ENCODE data around the gene NSD2. TPM values are rescaled to one million over a fixed set of nuclear protein-coding genes. Genes with fewer than 3 reads are reported as not detected.

NSD2 gene
- total RNA-seq, 1 donor from 2014 or later = 49.8 TPM

DNA sequence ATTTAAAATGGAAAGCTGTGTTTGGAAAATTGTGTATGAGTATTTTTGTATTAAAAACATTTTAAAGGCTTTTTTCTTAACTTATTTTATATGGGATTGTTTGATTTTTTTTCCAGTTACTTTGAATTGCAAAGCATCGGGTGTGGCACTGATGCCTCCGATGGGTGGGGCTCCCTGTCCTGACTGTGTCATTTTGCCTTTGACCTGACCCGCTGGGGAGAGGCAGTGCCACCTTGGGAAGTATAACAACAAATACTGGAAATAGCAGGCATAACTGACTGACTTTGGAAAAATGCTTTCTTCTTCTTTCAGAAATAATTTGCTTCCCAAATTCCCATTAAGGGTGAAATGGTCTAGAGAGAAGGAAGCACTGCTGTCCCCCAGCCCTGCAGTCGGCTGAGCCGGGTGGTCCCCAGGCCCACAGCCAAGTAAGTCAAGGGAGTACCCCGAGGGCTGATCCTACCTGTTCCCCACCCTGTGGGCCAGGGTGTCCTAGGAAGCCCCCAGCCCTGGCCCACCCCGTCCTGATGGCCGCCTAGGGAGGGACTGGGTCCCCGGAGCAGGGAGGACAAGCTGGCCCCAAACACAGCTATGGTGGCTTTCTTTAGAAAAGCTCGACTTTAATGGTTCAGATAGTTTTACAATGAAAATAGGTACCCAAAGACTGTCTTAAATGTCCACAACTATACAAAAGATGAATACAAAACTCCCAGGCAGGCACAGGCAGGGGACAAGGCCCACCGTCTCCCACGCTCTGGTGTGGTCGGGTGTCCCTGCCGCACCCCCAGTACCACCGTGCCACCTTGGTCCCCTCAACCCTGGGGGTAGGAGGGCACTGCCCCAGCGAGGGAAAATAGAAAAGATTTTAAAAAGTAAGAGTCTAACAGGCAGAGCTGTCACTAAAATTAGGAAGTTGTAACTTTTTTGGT is 111.2 kb downstream of the NSD2 start:
- DNase-seq (ENCODE audit: extremely low read depth, low read depth, low spot score) = no peak

DNA sequence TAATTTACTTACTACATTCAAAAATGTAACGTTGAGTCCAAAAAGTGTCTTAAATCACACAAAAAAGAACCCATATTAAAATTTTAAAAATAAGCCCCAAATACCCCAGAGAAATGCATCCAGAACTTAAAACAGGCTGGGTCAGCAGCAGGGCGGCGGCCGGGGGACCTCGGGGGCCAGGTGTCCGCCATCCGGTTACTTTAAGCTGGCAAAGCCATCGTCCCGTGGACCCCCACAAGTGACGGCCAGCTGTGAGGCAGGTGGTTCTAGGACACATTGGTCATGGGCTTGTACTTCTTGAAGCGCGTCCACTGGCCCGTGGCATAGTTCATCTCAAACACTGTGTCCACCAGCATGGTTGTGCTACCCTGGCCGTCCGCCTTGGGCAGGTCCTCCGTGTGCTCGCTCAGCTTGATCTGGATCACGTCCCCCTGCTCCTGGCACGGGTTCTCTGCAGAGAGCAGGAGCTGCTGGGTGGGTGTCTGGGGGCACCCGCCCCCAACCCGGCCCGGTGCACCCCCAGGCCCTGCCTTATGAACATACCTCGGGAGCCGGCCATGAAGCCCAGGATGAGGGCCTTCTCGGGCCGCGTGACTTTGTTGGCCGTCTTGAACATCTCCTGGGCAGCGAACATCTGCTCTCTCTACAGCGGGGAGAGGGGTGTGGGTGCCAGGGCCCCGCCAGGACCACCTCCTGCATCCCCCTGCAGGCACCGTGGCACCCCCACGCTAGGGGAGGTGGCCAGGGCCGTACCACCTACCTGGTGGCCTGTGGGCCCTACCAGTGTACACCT is 112.1 kb downstream of the NSD2 start:
- DNase-seq (ENCODE audit: extremely low read depth, low read depth, low spot score) = no peak

DNA sequence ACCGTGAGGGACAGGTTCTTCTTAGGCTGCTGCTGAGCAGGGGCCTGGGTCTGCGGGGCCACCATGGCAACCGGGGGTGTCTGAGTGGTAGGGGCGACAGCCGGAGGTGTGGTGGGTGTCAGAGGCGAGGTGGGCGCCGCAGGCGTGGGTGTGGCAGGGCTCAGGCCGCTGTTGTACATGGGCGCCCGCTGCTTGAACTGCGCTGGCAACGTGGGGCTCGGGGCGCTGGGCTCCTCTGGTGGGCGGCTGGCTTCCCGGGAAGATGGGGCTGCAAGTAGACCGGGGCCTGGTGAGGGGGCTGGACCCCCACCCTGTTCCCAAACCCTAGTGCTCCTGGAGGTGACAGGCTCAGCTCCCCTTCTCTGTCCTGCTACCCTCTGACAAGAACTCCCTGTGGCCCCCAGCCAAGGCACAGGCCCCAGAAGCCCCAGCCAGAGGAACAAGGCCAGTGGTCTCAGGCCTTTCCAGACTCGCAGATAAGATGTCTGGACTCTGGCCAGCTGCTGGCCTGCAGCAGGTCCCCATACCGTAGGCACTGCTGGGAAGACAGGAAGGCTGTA is 112.7 kb downstream of the NSD2 start:
- DNase-seq (ENCODE audit: extremely low read depth, low read depth, low spot score) = no peak

DNA sequence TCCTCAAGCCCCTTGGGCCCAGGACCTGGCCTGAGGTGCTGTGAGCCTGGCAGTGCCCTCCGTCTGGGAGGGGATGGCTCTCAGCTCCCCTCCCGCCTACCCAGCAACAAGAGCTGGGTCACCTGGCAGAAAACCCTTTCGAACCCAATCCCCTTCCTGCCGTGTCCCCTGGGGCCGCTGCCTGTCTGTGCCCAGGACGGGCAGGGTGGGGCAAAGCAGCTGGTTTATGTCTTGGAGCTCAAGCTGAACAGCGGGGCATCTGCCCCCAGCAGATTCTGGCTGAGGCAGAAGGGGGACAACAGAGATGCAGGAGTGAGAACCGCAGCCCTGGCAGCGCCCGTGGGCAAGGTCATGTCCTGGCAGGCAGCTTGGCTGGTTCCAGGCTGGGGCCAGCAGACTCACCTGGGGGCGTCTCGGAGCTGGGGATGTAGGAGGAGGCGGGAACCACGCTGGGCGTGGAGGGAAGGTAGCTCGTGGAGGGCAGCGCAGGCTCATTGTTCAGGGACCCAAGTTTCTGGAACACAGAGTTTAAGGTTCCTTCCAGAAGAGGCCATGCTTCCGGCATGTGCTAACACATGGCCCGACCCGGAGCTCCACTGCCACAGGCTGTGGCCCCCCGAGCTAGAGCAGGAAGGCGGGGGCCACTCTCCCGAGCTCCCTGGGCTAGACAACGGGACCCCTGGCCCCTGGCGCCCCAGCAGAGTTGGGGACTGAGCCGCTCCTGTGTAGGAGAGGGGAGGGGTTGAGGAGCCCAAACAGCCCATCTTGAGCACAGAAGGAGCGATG is 113.4 kb downstream of the NSD2 start:
- no peak for DNase-seq (ENCODE audit: extremely low read depth, low read depth, low spot score)

- DNase-seq (ENCODE audit: extremely low read depth, low read depth, low spot score) = no peak
These were observed 114.1 kb downstream of the NSD2 start for GRCh38 chr4:1985294-1985693.

GRCh38 chr4:1985780-1986577 is 114.8 kb downstream of the NSD2 start:
- DNase-seq (ENCODE audit: extremely low read depth, low read depth, low spot score) = no peak

- no peak for DNase-seq (ENCODE audit: extremely low read depth, low read depth, low spot score)
These were observed 115.5 kb downstream of the NSD2 start for GRCh38 chr4:1986578-1987210.

DNA sequence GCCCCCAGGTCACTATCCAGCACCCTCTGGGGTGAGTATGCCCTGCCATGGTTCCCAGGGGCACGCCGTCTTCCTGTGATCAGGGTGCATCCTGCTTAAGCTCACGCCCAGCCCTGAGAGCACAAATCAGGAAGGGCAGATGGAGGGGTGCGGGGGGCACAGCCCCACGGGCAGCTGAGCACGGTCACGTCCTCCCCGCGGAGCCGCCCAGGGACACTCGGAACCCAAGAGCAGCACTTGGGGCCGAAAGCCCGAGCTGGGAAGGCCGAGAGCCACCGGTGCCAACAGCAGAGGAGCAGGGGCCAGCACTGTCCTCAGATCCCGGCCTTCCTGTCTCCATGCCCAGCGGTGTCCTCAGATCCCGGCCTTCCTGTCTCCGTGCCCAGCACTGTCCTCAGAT is 116.1 kb downstream of the NSD2 start:
- DNase-seq (ENCODE audit: extremely low read depth, low read depth, low spot score) = no peak

GRCh38 chr4:1987721-1988326 is 116.6 kb downstream of the NSD2 start:
- DNase-seq (ENCODE audit: extremely low read depth, low read depth, low spot score) = no peak

DNA sequence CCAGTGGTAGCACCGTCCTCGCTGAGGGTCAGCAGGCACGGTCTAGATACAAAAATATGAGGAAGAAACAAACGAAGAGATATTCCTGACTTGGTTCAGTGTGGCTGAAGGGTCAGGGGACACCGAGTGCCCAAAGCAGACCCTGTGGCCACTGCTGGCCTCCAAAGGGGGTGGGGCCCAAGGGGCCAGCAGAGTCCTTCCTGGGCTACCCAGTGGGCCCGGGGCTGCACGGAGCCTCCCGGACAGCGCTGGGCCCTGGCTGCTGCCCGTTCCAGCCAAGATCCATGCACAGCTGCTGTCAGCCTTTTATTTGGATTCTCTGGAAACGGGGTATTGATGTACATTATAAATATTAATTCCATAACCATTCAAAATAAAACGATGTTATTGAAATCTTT is 117.1 kb downstream of the NSD2 start:
- no peak for DNase-seq (ENCODE audit: extremely low read depth, low read depth, low spot score)

DNA sequence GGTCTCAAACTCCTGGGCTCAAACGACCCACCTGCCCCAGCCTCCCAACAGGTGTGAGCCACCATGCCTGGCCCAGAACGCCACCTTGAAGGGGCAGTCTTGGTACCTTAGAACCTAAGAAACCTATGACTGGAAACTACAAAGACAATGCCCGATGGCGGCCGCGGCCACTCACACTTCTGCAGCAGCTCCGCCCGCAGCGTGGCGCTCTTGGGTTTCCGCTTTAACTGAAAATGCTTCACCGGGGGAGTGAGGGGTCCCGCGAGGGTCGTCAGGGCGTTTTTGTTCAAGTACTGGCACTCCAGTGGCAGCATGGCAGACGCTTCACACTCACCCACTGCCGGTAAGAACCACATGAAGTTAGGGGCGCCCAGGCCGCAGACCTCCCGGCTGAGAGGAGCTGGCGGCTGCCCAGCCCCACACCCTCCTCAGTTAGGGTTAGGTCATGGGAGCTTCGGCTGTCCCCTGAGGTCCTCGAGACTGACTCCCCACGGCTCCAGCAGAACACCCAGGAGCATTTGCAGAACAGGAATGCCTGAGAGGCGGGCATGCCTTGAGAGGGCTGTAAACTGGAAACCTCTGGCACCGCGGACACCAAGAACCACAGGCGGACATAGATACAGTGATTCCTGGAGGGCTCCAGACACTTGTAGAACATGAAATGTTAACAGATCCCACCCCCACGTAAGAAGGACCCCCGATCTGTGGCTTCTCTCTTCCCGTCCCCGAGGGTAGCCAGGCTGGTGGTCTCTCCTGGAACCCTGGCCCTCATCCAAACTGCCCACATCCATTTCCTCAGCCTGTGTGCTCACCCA is 118.5 kb downstream of the NSD2 start:
- no peak for DNase-seq (ENCODE audit: extremely low read depth, low read depth, low spot score)

- DNase-seq (ENCODE audit: extremely low read depth, low read depth, low spot score) = no peak
These were observed 119.1 kb downstream of the NSD2 start for GRCh38 chr4:1990348-1990645.

- DNase-seq (ENCODE audit: extremely low read depth, low read depth, low spot score) = no peak
These were observed 119.5 kb downstream of the NSD2 start for GRCh38 chr4:1990676-1991075.

DNA sequence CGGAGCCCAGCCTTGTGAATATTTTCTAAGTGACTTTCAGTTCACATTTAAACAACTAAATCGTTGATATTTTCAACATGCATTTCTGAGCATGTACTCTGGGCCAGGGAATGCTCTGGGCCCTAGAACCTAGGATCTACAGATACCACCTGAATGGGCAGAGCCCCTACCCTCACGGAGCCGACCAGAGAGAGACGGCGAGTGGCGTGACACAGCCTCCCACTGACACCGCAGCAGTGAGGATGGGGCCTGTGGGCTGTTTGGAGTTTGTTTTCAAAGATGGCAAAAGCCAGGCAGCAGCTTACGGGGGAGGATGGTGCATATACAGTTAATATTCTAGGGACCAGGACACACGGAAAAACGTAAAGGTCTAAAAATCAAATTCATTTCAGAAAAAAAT is 119.9 kb downstream of the NSD2 start:
- no peak for DNase-seq (ENCODE audit: extremely low read depth, low read depth, low spot score)

DNA sequence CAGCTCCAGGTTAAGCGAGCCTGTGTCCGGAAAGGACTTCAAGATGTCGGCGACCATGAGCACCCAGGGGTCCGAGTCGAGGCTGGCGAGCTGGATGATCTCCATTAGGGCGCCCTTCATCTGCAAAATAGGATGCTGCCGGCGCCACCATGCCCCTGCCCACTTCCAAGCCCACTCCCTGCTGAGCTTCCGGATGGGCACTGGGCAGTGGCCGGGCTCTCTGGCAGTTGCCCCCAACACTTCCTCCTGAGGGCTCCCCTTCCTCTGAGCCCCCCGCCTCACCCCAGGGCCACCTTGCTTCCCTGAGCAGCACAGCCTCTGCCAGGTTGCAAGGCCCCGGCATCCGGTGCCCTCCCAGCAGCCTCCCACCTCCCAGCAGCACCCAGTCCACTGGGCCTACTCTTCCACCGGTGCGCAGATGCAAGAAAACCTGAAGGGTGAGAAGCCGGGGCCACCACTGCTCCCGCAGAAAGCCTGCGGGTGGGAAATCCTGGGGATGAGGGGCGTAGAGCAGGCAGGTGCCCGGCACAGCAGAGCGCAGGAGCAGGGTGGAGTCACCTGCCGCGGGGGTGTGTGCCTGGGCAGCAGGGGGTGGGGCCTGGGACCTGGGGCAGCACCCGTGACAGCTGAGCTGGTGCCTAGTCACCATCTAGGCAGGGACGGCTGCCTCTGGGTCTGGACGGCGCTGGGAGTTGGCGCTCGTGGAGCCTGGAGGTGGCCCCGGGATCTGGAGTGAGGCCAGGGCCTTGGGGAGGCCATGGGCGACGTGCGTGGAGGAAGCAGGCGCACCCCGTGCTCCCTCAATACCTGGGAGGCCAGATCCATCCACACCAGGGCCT is 120.6 kb downstream of the NSD2 start:
- no peak for DNase-seq (ENCODE audit: extremely low read depth, low read depth, low spot score)

- DNase-seq (ENCODE audit: extremely low read depth, low read depth, low spot score) = no peak
These were observed 121.4 kb downstream of the NSD2 start for GRCh38 chr4:1992468-1993168.

DNA sequence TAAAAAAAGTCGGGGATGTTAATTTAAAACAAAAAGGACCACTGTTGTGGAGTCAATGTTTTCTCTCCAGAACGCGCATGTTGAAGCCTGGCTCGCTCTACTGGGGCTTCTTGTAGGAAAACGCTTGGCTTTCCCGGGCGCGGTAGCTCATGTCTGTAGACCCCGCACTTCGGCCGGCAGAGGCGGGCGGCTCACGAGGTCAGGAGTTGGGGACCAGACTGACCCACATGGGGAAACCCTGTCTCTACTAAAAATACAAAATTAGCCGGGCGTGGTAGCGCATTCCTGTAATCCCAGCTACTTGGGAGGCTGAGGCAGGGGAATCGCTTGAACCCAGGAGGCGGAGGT is 122.0 kb downstream of the NSD2 start:
- DNase-seq (ENCODE audit: extremely low read depth, low read depth, low spot score) = no peak
